ENCODE results near the gene PKIG. TPM values are rescaled to one million over a fixed set of nuclear protein-coding genes. Genes with fewer than 3 reads are reported as not detected.
A peak's percentile ranks its signal among the peaks of the same experiment; 100 is the strongest.

Gene PKIG
- polyA plus RNA-seq, 3 donors: 0.67 to 1.4 (median 0.84) TPM

DNA sequence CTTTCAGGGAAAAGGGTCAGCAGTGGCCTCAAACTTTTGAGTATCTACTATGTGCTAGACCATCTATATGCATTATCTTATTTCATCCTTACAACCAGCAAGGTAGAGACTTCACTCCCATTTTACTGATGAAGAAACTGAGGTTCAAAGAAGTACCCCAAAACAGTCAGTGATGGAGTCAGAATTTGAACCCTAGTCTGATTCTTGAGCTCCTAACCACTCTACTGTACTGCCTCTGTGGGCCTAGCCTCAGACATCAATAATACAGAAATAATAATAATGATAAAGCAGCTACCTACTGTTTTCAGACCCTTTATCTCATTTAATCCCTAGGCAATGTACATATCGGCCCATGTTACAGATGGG lies 60.8 kb downstream of the PKIG start:
- Histone ChIP-seq H3K79me2 (ENCODE audit: insufficient read depth, low read length) (peaks cover 3% of the 10 kb centered on the region), H3K4me1 (ENCODE audit: control insufficient read depth in 1 of 2, insufficient read depth in 2 of 2, low read length in 2 of 2) (peaks cover 63 to 71% of the 10 kb centered on the region in 2 donors), H3K4me3 (replicated peaks in 1 of 3; ENCODE audit: low read depth in 2 of 3, low read length in 3 of 3) (no peak overlapping the region), H3K36me3 (replicated peaks in 1 of 2; ENCODE audit: control insufficient read depth in 1 of 2, insufficient read depth in 2 of 2, low read length in 2 of 2) (no peaks in the 10 kb centered on the region), H2AFZ (ENCODE audit: insufficient read depth, low read depth, low read length, poor library complexity, severe bottlenecking) (no peak overlapping the region), H3K27me3 (ENCODE audit: control insufficient read depth in 2 of 2, insufficient read depth in 2 of 2, low read length in 2 of 2) (no peaks in the 10 kb centered on the region), H3K9me3 (replicated peaks in 1 of 2; ENCODE audit: control insufficient read depth in 1 of 2, insufficient read depth in 1 of 2, low read length in 2 of 2) (peaks cover 0 to 5% of the 10 kb centered on the region in 2 donors), H3K9ac (ENCODE audit: insufficient read depth, low read length, poor library complexity, severe bottlenecking) (peak overlapping the region; percentile 5), H3K4me2 (replicated peaks; ENCODE audit: extremely low read depth, low read length, poor library complexity, severe bottlenecking) (peak overlapping the region; percentile 56), H4K20me1 (ENCODE audit: insufficient read depth, low read length) (no peaks in the 10 kb centered on the region), H3K27ac (ENCODE audit: low read depth in 1 of 2, low read length in 2 of 2) (peak overlapping the region; percentile 47 to 71)
- peak overlapping the region in 1 of 2 donors; percentile 16 for H3K4me3 Mint-ChIP-seq
- peak overlapping the region; percentile 72 to 94 (median 89) for H3K27ac Mint-ChIP-seq
- H3K9me3 Mint-ChIP-seq: peaks cover 0 to 8% (median 5%) of the 10 kb centered on the region in 7 donors
- TF ChIP-seq, protein P1, sequence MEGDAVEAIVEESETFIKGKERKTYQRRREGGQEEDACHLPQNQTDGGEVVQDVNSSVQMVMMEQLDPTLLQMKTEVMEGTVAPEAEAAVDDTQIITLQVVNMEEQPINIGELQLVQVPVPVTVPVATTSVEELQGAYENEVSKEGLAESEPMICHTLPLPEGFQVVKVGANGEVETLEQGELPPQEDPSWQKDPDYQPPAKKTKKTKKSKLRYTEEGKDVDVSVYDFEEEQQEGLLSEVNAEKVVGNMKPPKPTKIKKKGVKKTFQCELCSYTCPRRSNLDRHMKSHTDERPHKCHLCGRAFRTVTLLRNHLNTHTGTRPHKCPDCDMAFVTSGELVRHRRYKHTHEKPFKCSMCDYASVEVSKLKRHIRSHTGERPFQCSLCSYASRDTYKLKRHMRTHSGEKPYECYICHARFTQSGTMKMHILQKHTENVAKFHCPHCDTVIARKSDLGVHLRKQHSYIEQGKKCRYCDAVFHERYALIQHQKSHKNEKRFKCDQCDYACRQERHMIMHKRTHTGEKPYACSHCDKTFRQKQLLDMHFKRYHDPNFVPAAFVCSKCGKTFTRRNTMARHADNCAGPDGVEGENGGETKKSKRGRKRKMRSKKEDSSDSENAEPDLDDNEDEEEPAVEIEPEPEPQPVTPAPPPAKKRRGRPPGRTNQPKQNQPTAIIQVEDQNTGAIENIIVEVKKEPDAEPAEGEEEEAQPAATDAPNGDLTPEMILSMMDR (IDR thresholded peaks at IDR 0.05): no peak
- intact Hi-C loops (cut with micrococcal nuclease): loop anchor here in 1 of 2 donors (10.0 kb wide), 1 partner anchor 322 kb away; the partner anchor contains the start of genes STK4 and TOMM34
- H3K36me3 Mint-ChIP-seq: peaks cover 0 to 2% of the 10 kb centered on the region in 2 donors
- H3K4me1 Mint-ChIP-seq: peaks cover 67% of the 10 kb centered on the region
- DNase-seq: no peak
- H3K27me3 Mint-ChIP-seq (ENCODE audit: low read depth in 3 of 3): peaks cover 1 to 5% (median 4%) of the 10 kb centered on the region in 3 donors
- no CpG with 5 or more reads among the region's 1 CpG for WGBS (ENCODE audit: insufficient coverage)

DNA sequence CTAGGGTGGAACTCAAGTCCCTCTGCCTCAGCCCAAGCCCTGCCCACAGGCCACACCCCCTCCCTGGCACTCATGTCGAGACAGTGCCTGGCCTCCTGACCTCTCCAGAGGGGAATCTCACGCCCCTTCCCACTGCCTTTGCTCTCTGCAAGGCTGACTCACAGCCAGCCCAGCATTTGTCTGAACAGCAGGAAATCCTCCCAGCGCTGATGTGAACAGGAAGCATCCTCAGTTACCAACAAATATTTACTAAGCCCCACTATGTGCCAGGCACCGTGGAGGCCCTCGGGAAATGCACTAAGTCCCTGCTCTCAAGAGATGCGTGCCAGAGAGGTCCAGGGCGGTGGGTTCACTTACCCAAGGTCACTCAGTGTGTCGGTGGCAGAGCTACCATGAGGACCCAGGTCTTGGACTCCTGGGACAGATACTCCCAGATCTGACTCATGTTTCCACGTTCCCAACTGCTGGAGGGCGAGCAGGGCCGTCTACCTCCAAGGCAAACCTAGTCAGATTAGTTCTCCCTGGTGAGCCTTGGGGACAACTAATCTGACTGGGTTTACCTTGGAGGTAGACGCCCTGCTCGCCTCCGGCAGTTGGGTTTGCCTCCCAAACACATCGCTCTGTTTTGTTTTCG lies 61.3 kb downstream of the PKIG start:
- peaks cover 0 to 2% of the 10 kb centered on the region in 2 donors for H3K36me3 Mint-ChIP-seq

More for the DNA sequence above, 61.3 kb downstream of the PKIG start:
- Histone ChIP-seq H3K9me3 (replicated peaks in 1 of 2; ENCODE audit: control insufficient read depth in 1 of 2, insufficient read depth in 1 of 2, low read length in 2 of 2) (peaks cover 0 to 5% of the 10 kb centered on the region in 2 donors), H3K36me3 (replicated peaks in 1 of 2; ENCODE audit: control insufficient read depth in 1 of 2, insufficient read depth in 2 of 2, low read length in 2 of 2) (no peaks in the 10 kb centered on the region), H4K20me1 (ENCODE audit: insufficient read depth, low read length) (no peaks in the 10 kb centered on the region), H3K4me1 (ENCODE audit: control insufficient read depth in 1 of 2, insufficient read depth in 2 of 2, low read length in 2 of 2) (peaks cover 66 to 75% of the 10 kb centered on the region in 2 donors), H3K27ac (ENCODE audit: low read depth in 1 of 2, low read length in 2 of 2) (peak overlapping the region; percentile 30 to 71), H3K4me3 (replicated peaks in 1 of 3; ENCODE audit: low read depth in 2 of 3, low read length in 3 of 3) (no peak overlapping the region), H3K27me3 (ENCODE audit: control insufficient read depth in 2 of 2, insufficient read depth in 2 of 2, low read length in 2 of 2) (no peaks in the 10 kb centered on the region), H2AFZ (ENCODE audit: insufficient read depth, low read depth, low read length, poor library complexity, severe bottlenecking) (no peak overlapping the region), H3K4me2 (replicated peaks; ENCODE audit: extremely low read depth, low read length, poor library complexity, severe bottlenecking) (peak overlapping the region; percentile 56), H3K79me2 (ENCODE audit: insufficient read depth, low read length) (peaks cover 4% of the 10 kb centered on the region), H3K9ac (ENCODE audit: insufficient read depth, low read length, poor library complexity, severe bottlenecking) (no peak overlapping the region)
- TF ChIP-seq, protein P1 (IDR thresholded peaks at IDR 0.05): no peak
- Mint-ChIP-seq H3K27me3 (ENCODE audit: low read depth in 3 of 3) (peaks cover 1 to 5% (median 4%) of the 10 kb centered on the region in 3 donors), H3K4me1 (peaks cover 68% of the 10 kb centered on the region), H3K27ac (peak overlapping the region; percentile 64 to 94 (median 91)), H3K9me3 (peaks cover 0 to 8% (median 5%) of the 10 kb centered on the region in 7 donors), H3K4me3 (peak overlapping the region in 1 of 2 donors; percentile 19)
- intact Hi-C loops (cut with micrococcal nuclease): loop anchor here in 1 of 2 donors (10.0 kb wide), 1 partner anchor 321 kb away; the partner anchor contains the start of genes STK4 and TOMM34
- WGBS (ENCODE audit: insufficient coverage): 54% methylated on average over 15 of the region's 16 CpGs
- DNase-seq: peak; percentile 90 to 96 (median 96)
